VCaP (cell line): ENCODE results near the gene CYB561.
"Not testable (repeated sequence)": the region's sequence is repeated elsewhere in the genome, so short reads cannot be mapped to it uniquely, and the experiment has no call there.

Source experiments
- H3K27ac ChIP-seq: fragments of 450-650 bp; 2 replicates; pipeline ENCODE4 v1.5.1; 2017
- TF ChIP-seq, protein P1 (sequence below): fragments of 450-650 bp; conservative IDR thresholded peaks from 2 replicates; pipeline ENCODE4 v1.5.1; 2017; ENCODE audit warnings: mild to moderate bottlenecking, moderate library complexity

CYB561 gene

DNA sequence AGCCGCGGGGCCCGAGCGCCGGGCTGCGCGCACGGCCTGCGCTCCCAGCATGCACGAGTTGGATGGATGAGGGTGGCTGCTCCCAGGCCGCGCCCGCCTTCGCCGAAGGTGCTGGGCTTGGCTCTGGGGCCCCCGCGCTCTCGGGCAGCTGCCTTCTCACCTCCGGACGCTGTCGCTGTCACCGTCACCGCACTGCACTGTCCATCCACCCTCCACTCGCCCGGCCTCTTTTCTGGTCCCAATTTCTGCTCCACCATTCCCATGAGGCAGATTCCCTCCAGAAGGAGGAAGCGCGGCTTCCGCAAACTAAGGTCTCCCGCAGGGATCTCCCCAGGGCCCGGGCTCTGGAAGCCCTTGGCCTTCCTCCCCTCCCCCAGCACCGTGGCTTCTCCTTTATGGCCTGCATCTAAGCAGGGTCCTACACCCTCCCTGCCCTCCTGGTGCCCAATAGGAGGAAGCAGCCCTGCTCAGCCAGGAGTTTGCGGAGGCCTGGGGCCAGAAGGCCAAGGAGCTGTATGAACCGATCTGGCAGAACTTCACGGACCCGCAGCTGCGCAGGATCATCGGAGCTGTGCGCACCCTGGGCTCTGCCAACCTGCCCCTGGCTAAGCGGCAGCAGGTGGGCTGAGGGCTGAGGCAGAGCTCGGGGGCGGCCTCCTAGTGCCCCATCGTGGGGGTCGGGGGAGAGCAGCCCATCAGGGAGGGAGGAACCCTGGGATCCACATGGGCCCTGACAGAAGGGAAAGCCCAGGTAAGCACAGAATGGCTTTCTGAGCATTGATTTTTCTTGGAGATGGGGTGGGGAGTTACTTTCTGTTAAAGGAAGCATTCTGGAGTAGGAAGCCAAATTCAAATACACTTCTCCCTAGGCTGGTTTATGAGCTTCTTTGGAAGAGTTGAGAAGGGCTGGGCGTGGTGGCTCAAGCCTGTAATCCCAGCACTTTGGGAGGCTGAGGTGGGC is 31.7 kb upstream of the CYB561 start:
- TF ChIP-seq, protein P1, sequence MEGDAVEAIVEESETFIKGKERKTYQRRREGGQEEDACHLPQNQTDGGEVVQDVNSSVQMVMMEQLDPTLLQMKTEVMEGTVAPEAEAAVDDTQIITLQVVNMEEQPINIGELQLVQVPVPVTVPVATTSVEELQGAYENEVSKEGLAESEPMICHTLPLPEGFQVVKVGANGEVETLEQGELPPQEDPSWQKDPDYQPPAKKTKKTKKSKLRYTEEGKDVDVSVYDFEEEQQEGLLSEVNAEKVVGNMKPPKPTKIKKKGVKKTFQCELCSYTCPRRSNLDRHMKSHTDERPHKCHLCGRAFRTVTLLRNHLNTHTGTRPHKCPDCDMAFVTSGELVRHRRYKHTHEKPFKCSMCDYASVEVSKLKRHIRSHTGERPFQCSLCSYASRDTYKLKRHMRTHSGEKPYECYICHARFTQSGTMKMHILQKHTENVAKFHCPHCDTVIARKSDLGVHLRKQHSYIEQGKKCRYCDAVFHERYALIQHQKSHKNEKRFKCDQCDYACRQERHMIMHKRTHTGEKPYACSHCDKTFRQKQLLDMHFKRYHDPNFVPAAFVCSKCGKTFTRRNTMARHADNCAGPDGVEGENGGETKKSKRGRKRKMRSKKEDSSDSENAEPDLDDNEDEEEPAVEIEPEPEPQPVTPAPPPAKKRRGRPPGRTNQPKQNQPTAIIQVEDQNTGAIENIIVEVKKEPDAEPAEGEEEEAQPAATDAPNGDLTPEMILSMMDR, result 0 out of 2 replicates have a peak, but pooled peaks have one; percentile 9
- H3K27ac ChIP-seq, result peak overlapping the region; percentile 89

DNA sequence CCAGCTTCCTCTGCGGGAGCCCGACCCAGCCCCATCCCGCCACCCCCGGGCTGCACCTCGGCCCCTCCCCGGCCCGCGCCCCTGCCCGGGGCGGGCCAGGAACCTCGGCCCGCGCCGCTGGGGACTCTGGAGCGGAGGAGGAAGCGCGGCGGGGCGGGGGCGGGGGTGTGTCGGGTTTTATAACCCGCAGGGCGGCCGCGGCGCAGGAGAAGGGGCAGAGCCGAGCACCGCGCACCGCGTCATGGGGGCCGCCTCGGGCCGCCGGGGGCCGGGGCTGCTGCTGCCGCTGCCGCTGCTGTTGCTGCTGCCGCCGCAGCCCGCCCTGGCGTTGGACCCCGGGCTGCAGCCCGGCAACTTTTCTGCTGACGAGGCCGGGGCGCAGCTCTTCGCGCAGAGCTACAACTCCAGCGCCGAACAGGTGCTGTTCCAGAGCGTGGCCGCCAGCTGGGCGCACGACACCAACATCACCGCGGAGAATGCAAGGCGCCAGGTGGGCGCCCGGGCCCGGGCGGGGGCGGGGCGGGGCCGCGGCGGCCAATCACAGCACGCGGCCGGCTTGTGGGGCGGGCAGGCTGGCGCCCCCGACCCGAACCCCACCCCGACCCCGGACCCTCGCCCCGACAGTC is 30.9 kb upstream of the CYB561 start, which contains the start of gene ACE:
Gene ACE, plus strand, starts transcription at position 208 of the 626 bp plus-strand sequence. Its CDS starts 34 bp downstream, at position 242.
- peak within 1 kb of the TSS; percentile 89 for H3K27ac ChIP-seq
- TF ChIP-seq, protein P1, result peak; percentile 35; the same call in 1 of the 2 replicates

DNA sequence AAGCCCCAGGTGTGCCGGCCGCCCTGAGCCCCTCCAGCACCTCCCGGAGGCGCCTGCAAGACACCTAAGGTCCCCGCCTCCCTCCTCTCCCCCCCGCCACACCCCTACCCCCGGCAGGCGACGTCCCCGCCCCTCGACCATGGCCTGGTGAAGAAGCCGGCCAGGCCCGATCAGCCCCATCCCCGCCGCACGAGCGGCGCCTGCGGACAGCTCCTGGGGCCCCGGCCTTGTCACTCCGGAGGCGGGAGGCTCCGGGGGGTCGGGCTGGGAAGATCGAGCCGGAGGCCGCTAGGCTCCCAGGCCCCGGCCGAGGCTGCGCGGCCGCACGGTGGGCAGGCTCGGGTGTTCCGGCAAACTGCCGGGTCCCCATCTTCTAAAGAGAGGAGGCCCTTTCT is 30.4 kb upstream of the CYB561 start:
- TF ChIP-seq, protein P1, result no peak
- peak overlapping the region; percentile 89 for H3K27ac ChIP-seq

DNA sequence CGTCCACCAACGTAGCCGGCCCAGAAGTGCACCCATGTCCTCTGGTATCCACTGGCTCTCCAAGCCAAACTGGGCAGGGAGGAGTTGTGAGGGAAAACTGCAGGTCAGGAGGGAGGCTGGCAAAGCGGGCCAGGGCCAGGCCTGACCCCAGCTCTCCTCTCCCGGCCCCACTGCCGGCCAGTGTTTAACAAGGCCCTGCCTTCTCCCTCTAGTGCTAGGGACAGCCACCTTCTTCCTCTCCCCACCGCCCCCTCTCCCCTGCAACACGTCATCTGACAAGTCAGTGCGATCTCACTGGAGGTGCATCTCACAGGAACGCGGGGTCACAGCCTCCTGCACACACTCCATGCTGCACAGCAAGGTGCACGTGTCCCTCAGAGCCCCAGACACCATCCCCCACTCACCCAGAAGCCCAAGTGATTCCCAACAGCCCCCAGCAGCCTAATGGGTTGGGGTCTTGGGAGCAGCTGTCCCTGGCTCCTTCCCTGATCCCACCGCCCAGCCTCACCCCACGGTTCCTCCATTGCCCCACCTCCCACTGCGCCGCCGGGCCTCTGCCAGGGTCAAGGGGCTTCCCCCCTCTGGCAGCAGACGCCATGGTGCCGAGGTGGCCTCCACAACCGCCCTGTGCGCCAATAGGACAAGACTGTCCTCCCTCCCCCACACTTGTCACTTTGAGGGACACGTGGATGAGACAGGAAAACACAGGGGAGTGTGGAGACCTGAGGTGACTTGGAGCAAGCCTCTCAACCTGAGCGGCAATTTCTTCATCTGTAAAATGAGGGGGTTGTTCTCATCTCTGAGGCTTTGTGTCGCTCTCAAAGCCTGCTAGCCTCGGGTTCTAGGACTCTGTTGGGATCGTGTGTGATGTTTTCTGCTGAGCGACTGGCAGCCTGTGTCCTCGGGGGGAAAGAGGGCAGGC is 29.6 kb upstream of the CYB561 start:
- peak overlapping the region; percentile 89 for H3K27ac ChIP-seq
- TF ChIP-seq, protein P1, result no peak

DNA sequence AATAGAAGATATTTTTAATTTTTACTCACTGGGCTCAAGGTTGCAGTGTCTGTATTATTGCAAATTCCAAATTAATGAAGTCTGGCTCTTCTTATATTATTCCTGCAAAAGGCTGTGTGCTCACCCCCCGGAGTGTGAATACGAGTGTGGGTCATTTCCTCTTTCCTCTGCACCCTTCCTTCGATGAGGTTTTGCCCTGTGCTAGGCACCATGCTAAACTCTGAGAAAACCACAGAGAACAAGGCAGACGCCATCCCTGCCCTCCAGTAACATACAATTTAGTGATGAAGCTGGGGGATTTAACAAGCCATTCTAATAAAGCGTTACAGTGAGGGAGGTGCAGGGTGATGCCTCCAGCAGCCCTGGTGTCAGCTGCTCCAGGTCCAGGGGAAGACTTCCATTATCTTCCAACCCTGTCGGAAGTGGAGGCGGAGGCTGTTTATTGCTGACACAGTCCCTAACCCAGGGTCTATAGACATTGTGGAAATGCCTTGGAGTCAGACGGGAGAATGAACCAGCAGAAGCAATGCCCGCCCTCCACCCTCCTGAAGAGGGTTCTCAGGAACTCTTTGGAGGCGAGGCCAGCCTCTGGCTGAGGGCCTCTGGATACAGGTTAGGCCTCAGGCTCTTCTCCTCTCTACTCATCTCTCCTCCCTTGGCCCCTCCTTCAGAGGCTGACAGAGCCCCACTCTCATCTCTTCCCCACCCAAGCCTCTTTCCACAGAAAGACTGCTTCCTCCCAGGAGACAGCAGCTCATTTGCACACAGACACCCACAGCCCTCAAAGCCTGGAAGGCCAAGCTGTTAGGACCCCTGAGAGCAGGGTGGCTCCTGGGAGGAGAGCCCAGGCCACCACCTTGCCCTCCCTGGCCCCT is 28.7 kb upstream of the CYB561 start:
- TF ChIP-seq, protein P1, result no peak
- peak overlapping the region; percentile 89 for H3K27ac ChIP-seq

DNA sequence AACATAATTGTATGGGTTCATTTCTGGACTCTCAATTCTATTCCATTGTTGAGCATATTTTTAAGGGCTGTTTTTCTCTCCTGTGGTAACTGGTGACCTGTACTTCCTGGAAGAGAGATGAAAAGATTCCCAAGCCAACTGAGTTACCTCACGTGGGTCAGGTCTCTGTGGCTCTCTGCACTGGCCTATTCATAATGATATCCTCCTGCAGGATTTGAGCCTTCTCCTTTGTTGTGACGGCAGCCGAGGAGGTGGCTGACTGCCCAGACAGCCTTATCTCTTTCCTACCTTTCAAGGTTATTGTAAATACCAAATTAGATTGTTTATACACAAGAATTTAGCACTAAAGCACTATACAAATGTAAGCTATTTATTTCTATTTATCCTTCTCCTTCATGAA is 28.1 kb upstream of the CYB561 start:
- H3K27ac ChIP-seq, result peak overlapping the region; percentile 89
- TF ChIP-seq, protein P1, result no peak

DNA sequence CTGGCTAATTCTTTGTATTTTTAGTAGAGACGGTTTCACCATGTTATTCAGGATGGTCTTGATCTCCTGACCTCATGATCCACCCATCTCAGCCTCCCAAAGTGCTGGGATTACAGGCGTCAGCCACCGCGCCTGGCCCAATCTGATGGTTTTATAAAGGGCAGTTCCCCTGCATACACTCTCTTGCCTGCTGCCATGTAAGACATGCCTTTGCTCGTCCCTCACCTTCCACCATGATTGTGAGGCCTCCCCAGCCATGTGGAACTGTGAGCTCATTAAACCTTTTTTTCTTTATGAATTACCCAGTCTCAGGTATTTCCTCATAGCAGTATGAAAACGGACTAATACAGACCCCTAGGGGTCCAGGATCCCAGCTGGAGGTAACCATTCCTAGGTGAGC is 22.0 kb upstream of the CYB561 start:
- not testable (repeated sequence) for H3K27ac ChIP-seq
